ENCODE results near the gene DEDD2.

DEDD2 gene

GRCh38 chr19:42169486-42170413 lies 47.7 kb downstream of the DEDD2 start:
- no peak for DNase-seq

GRCh38 chr19:42168206-42168605 lies 49.3 kb downstream of the DEDD2 start:
- DNase-seq: no peak

GRCh38 chr19:42166316-42166715 lies 51.2 kb downstream of the DEDD2 start:
- DNase-seq: no peak

- DNase-seq: no peak
These were observed 52.3 kb downstream of the DEDD2 start for GRCh38 chr19:42165146-42165545.

- DNase-seq: no peak
These were observed 55.7 kb downstream of the DEDD2 start for GRCh38 chr19:42161616-42162263.

- DNase-seq: no peak
These were observed 57.5 kb downstream of the DEDD2 start for GRCh38 chr19:42159942-42160341.

- DNase-seq: no peak
These were observed 58.6 kb downstream of the DEDD2 start for GRCh38 chr19:42158926-42159325.

- DNase-seq: no peak
These were observed 60.9 kb downstream of the DEDD2 start for GRCh38 chr19:42156571-42156970.

- DNase-seq: no peak
These were observed 61.7 kb downstream of the DEDD2 start for GRCh38 chr19:42155796-42156195.

- no peak for DNase-seq
These were observed 62.8 kb downstream of the DEDD2 start for GRCh38 chr19:42154471-42155323.

GRCh38 chr19:42153672-42154433 lies 63.6 kb downstream of the DEDD2 start:
- no peak for DNase-seq

GRCh38 chr19:42152910-42153671 lies 64.4 kb downstream of the DEDD2 start:
- no peak for DNase-seq

GRCh38 chr19:42151782-42152684 lies 65.4 kb downstream of the DEDD2 start:
- no peak for DNase-seq

GRCh38 chr19:42150911-42151361 lies 66.5 kb downstream of the DEDD2 start:
- DNase-seq: no peak

- no peak for DNase-seq
These were observed 67.1 kb downstream of the DEDD2 start for GRCh38 chr19:42150364-42150763.

GRCh38 chr19:42149447-42150202 lies 67.9 kb downstream of the DEDD2 start:
- DNase-seq: no peak
